CD4-positive, alpha-beta T cell treated with Interleukin-17A for 1 hour (primary cell): ENCODE measurements around the gene ZNF594.
"Not testable (repeated sequence)": the region's sequence is repeated elsewhere in the genome, so short reads cannot be mapped to it uniquely, and the experiment has no call there.

ENCODE experiments used
- DNase-seq: peaks from one replicate; pipeline ENCODE4 v3.0.0-alpha.2; 2020

ZNF594 gene

GRCh38 chr17:5200360-5200759, 8.7 kb upstream of the ZNF594 start:
- no peak for DNase-seq

GRCh38 chr17:5198472-5198871, 6.8 kb upstream of the ZNF594 start:
- no peak for DNase-seq

- DNase-seq, result no peak
Measured at GRCh38 chr17:5194346-5194745, 2.7 kb upstream of the ZNF594 start.

GRCh38 chr17:5184288-5184687, 7.4 kb downstream of the ZNF594 start:
- DNase-seq, result peak; percentile 60

- no peak for DNase-seq
Measured at GRCh38 chr17:5183410-5183793, 8.3 kb downstream of the ZNF594 start.

GRCh38 chr17:5182597-5183409, 8.9 kb downstream of the ZNF594 start:
- DNase-seq, result no peak

GRCh38 chr17:5181509-5182305, 10.0 kb downstream of the ZNF594 start:
- DNase-seq, result no peak

- DNase-seq, result no peak
Measured at GRCh38 chr17:5179003-5179402, 12.7 kb downstream of the ZNF594 start.

- DNase-seq, result not testable (repeated sequence)
Measured at GRCh38 chr17:5175027-5175426, 16.6 kb downstream of the ZNF594 start.

- not testable (repeated sequence) for DNase-seq
Measured at GRCh38 chr17:5165791-5166564, 25.7 kb downstream of the ZNF594 start.

GRCh38 chr17:5164436-5164835, 27.2 kb downstream of the ZNF594 start:
- peak; percentile 4 for DNase-seq

- not testable (repeated sequence) for DNase-seq
Measured at GRCh38 chr17:5161793-5162192, 29.9 kb downstream of the ZNF594 start.

GRCh38 chr17:5160702-5161101, 31.0 kb downstream of the ZNF594 start:
- DNase-seq, result not testable (repeated sequence)

- DNase-seq, result not testable (repeated sequence)
Measured at GRCh38 chr17:5146122-5146521, 45.5 kb downstream of the ZNF594 start.

GRCh38 chr17:5142877-5143276, 48.8 kb downstream of the ZNF594 start:
- DNase-seq, result not testable (repeated sequence)

GRCh38 chr17:5139458-5139732, 52.3 kb downstream of the ZNF594 start:
- DNase-seq, result no peak

GRCh38 chr17:5138616-5139457, 52.8 kb downstream of the ZNF594 start:
- DNase-seq, result no peak

GRCh38 chr17:5138198-5138544, 53.5 kb downstream of the ZNF594 start:
- DNase-seq, result not testable (repeated sequence)

- not testable (repeated sequence) for DNase-seq
Measured at GRCh38 chr17:5137511-5138197, 54.0 kb downstream of the ZNF594 start.

- DNase-seq, result not testable (repeated sequence)
Measured at GRCh38 chr17:5136580-5137412, 54.9 kb downstream of the ZNF594 start.
